Caco-2 (cell line): ENCODE results near the gene TOMM6. TPM values are rescaled to one million over a fixed set of nuclear protein-coding genes. Genes with fewer than 3 reads are reported as not detected.

Experiments used
- BruUV-seq: library from RNA; stranded (reverse); fragments of 400-500 nt; replicated peaks from 2 replicates; lab custom pipeline; 2021; lab: Mats Ljungman, UMichigan
- CTCF ChIA-PET: fragments of 300-600 bp; sonication (Branson Sonifier 250); formaldehyde crosslinking; loops from one replicate; lab custom pipeline; 2022; ENCODE audit warnings: antibody characterized with exemption; lab: Charles Lee
- POLR2A ChIA-PET: fragments of 300-600 bp; sonication (Branson Sonifier 250); formaldehyde crosslinking; loops from one replicate; lab custom pipeline; 2022; ENCODE audit warnings: antibody characterized with exemption; lab: Charles Lee
- DNase-seq, 2 experiments: peaks; one replicate each; pipeline versions ENCODE4 v3.0.0 to v3.0.0-alpha.2; 2020 to 2022
- H3K27me3 ChIP-seq: replicated peaks from 2 replicates; pipeline ENCODE4 v1.6.0; 2011; ENCODE audit warnings: low read length; ENCODE audit not compliant: control insufficient read depth, insufficient read depth
- H3K36me3 ChIP-seq: 2 replicates; pipeline ENCODE4 v1.5.1; 2011; ENCODE audit warnings: low read length; ENCODE audit not compliant: control insufficient read depth, insufficient read depth
- H3K4me1 ChIP-seq: fragments of 250-450 bp; sonication (Bioruptor Pico); 2 replicates; pipeline ENCODE4 v1.5.1; 2020; ENCODE audit warnings: mild to moderate bottlenecking
- H3K4me3 ChIP-seq: 2 replicates; pipeline ENCODE4 v1.5.1; 2011; ENCODE audit warnings: low read depth, mild to moderate bottlenecking, control low read depth, low read length
- H3K9me3 ChIP-seq: fragments of 250-450 bp; sonication (Bioruptor Pico); 2 replicates; pipeline ENCODE4 v1.5.1; 2020; ENCODE audit warnings: mild to moderate bottlenecking, moderate library complexity
- H3K27ac Mint-ChIP-seq: one replicate; pipeline ENCODE4 v1.8.0; 2022; ENCODE audit warnings: mixed read lengths; ENCODE audit not compliant: unreplicated experiment
- H3K27me3 Mint-ChIP-seq: one replicate; pipeline ENCODE4 v1.8.0; 2022; ENCODE audit warnings: mixed read lengths; ENCODE audit not compliant: insufficient read depth, unreplicated experiment
- H3K36me3 Mint-ChIP-seq: one replicate; pipeline ENCODE4 v1.8.0; 2022; ENCODE audit warnings: mild to moderate bottlenecking, mixed read lengths; ENCODE audit not compliant: insufficient read depth, unreplicated experiment
- H3K4me1 Mint-ChIP-seq: one replicate; pipeline ENCODE4 v1.8.0; 2022; ENCODE audit warnings: low read depth, mixed read lengths; ENCODE audit not compliant: unreplicated experiment
- H3K4me3 Mint-ChIP-seq: one replicate; pipeline ENCODE4 v1.8.0; 2022; ENCODE audit warnings: mild to moderate bottlenecking, moderate library complexity, mixed read lengths; ENCODE audit not compliant: unreplicated experiment
- H3K9me3 Mint-ChIP-seq: one replicate; pipeline ENCODE4 v1.8.0; 2022; ENCODE audit warnings: mixed read lengths; ENCODE audit not compliant: unreplicated experiment
- CTCF ChIP-seq, 2 experiments: fragments of 200-600 bp in 1 of 2; IDR thresholded peaks; 1 replicate in 1 of 2; 2 replicates in 1 of 2; pipeline versions ENCODE4 v1.5.1 to v1.8.0; 2011 to 2022; ENCODE audit warnings: antibody characterized with exemption in 1 of 2, control low read depth in 1 of 2, inconsistent platforms in 1 of 2, low read depth in 1 of 2, low read length in 1 of 2, mild to moderate bottlenecking in 1 of 2, moderate library complexity in 1 of 2; ENCODE audit not compliant: insufficient read depth in 1 of 2, severe bottlenecking in 1 of 2, unreplicated experiment in 1 of 2
- intact Hi-C: fragments of 100-400 bp; cut with micrococcal nuclease; formaldehyde crosslinking; loops from one replicate; pipeline ENCODE4 v1.10.0; 2022; ENCODE audit not compliant: unreplicated experiment
- total RNA-seq: library from RNA; stranded (reverse); gene quantifications from 2 replicates; pipeline ENCODE4 v1.2.3, GENCODE V29; 2022

Gene TOMM6
- total RNA-seq, 1 experiment from 2014 or later: 224 TPM

- Mint-ChIP-seq H3K36me3 (no peaks in the 10 kb centered on the region), H3K4me3 (no peak overlapping the region), H3K4me1 (peaks cover 8% of the 10 kb centered on the region), H3K27me3 (no peaks in the 10 kb centered on the region), H3K9me3 (no peaks in the 10 kb centered on the region), H3K27ac (no peak overlapping the region)
- ChIA-PET POLR2A (no interaction called here), CTCF (no interaction called here)
- no peak for DNase-seq
- BruUV-seq: no TSS peak
- Histone ChIP-seq H3K36me3 (no peaks in the 10 kb centered on the region), H3K4me3 (no peak overlapping the region), H3K27me3 (no peaks in the 10 kb centered on the region), H3K4me1 (no peaks in the 10 kb centered on the region), H3K9me3 (no peaks in the 10 kb centered on the region)
- intact Hi-C loops: no loop called here
- no peak for TF ChIP-seq CTCF (IDR thresholded peaks at IDR 0.05; ENCODE audit: insufficient read depth in 1 of 2, low read depth in 1 of 2, low read length in 1 of 2, severe bottlenecking in 1 of 2, unreplicated experiment in 1 of 2)
Observed at GRCh38 chr6:41822021-41822420, 34.5 kb downstream of the TOMM6 start.

GRCh38 chr6:41823178-41823577 is 35.7 kb downstream of the TOMM6 start:
- BruUV-seq: no TSS peak
- CTCF ChIA-PET: no interaction called here
- H3K9me3 Mint-ChIP-seq: no peaks in the 10 kb centered on the region

More at GRCh38 chr6:41823178-41823577, 35.7 kb downstream of the TOMM6 start:
- Mint-ChIP-seq H3K27me3 (no peaks in the 10 kb centered on the region), H3K27ac (no peak overlapping the region), H3K4me3 (no peak overlapping the region), H3K4me1 (peaks cover 8% of the 10 kb centered on the region), H3K36me3 (no peaks in the 10 kb centered on the region)
- DNase-seq: no peak
- intact Hi-C loops: no loop called here
- TF ChIP-seq CTCF (IDR thresholded peaks at IDR 0.05; ENCODE audit: insufficient read depth in 1 of 2, low read depth in 1 of 2, low read length in 1 of 2, severe bottlenecking in 1 of 2, unreplicated experiment in 1 of 2): no peak
- H3K4me3 ChIP-seq: no peak overlapping the region
- H3K27me3 ChIP-seq: no peaks in the 10 kb centered on the region
- no peaks in the 10 kb centered on the region for H3K9me3 ChIP-seq
- no peaks in the 10 kb centered on the region for H3K4me1 ChIP-seq
- POLR2A ChIA-PET: no interaction called here
- H3K36me3 ChIP-seq: no peaks in the 10 kb centered on the region
